ENCODE measurements around the gene BHLHA15.

BHLHA15 gene

DNA sequence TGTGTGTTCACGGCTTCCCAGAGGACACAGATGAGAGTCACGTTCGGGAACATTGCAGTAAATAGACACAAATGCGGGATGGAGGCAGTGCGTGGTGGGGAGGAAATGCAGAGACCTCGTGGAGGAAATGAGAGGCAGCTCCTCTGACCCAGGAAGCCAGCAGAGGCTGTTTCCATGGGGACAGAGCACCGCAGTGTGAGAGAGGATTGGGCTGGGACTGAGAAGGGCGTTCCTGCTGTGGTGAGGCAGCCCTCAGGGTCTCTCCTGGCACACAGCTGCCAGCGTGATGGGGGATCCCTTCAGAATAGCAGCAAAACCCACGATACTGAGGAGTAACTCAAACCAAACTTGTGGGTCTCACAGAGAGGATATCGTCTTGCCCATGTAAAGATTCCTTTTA lies 21.7 kb upstream of the BHLHA15 start:
- DNase-seq: no peak

DNA sequence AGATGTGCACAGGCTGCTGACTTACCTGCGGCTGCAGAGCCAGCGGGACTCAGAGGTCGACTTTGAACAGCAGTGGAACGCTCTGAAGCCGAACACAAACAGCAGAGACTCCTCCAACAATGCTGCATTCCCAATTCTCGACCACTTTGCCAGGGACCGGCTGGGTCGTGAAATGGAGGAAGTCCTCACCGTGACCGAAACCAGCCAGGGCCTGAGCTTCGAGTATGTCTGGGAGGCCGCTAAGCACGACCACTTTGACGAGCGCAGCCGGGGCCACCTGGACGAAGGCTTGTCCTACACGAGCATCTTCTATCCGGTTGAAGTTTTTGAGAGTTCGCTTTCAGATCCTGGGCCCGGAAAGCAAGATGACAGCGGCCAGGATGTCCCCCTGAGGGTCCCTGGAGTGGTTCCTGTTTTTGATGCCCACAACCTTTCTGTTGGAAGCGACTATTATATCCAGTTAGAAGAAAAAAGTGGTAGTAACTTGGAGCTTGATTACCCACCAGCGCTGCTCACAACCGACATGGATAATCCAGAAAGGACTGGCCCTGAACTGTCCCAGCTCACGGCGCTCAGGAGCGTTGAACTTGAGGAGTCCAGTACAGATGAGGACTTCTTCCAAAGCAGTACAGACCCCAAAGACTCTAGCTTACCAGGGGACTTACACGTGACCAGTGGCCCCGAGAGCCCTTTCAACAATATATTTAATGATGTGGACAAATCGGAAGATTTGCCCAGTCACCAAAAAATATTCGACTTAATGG lies 19.4 kb upstream of the BHLHA15 start:
- DNase-seq: no peak

DNA sequence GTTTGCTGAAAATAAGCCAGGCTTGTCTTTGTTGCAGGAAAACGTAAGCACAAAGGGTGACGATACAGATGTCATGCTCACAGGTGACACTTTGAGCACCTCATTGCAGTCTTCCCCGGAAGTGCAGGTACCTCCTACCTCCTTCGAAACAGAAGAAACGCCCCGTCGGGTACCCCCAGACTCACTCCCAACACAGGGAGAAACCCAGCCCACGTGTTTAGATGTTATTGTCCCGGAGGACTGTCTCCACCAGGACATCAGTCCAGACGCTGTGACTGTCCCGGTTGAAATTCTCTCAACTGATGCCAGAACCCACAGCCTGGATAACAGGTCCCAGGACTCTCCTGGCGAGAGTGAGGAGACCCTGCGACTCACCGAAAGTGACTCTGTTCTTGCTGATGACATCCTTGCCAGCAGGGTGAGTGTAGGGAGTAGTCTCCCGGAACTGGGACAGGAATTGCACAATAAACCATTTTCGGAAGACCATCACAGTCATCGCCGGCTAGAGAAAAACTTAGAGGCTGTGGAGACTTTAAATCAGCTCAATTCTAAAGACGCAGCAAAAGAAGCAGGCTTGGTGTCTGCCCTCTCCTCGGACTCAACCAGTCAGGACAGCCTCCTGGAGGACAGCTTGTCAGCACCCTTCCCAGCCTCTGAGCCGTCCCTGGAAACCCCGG lies 18.3 kb upstream of the BHLHA15 start:
- no peak for DNase-seq

DNA sequence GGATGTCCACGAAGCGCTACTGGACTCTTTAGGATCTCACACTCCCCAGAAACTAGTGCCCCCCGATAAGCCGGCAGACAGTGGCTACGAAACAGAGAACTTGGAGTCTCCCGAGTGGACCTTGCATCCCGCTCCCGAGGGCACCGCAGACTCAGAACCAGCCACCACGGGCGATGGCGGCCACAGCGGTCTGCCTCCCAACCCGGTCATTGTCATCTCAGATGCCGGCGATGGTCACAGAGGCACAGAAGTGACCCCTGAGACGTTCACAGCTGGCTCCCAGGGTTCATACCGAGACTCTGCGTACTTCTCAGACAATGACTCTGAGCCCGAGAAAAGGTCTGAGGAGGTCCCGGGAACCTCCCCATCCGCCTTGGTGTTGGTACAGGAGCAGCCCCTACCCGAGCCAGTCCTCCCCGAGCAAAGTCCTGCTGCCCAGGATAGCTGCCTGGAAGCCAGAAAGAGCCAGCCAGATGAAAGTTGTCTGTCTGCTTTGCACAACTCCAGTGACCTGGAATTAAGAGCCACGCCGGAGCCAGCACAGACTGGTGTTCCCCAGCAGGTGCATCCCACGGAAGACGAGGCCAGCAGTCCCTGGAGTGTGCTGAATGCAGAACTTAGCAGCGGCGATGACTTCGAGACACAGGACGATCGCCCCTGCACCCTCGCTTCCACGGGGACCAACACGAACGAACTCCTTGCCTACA lies 17.6 kb upstream of the BHLHA15 start:
- DNase-seq: no peak

DNA sequence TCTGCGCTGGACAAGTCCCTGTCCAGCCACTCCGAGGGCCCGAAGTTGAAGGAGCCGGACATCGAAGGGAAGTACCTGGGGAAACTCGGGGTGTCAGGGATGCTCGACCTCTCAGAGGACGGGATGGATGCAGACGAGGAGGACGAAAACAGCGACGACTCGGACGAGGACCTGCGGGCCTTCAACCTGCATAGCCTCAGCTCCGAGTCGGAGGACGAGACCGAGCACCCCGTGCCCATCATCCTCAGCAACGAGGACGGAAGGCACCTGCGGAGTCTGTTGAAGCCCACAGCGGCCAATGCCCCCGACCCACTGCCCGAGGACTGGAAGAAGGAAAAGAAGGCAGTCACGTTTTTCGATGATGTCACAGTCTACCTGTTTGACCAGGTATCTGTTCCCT lies 17.1 kb upstream of the BHLHA15 start:
- DNase-seq: no peak

DNA sequence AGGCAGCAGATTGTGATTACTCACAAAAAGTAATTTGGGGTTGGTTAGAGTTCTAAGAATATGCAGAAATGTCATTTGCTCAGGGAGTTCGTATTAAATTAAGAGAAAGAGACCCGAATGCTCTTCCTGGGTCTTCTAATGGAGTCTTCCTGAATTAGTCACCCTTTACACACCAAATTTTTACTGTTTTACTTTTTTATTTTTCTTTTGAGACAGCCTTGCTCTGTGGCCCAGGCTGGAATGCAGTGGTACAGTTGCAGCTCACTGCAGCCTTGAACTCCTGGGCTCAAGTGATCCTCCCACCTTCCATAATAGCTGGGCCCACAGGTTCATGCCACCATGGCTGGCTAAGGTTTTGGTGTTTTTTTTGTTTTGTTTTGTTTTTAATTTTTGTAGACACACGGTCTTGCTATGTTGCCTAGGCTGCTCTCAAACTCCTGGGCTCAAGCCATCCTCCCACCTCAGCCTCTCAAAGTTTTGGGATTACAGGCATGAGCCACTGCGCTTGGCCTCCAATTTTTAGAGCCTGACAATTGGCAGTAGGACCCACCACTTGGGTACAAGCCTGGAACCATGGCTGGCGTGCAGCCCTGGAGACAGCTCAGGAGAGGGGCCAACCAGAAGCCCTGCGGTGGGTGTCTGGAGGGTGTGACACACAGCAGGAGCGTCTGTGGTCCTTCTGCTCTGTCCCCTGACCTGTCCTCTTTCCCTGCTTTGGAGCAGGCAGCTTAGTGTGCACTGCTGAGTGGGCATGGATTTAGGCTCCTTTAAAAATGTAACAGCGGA lies 16.4 kb upstream of the BHLHA15 start:
- DNase-seq: no peak

DNA sequence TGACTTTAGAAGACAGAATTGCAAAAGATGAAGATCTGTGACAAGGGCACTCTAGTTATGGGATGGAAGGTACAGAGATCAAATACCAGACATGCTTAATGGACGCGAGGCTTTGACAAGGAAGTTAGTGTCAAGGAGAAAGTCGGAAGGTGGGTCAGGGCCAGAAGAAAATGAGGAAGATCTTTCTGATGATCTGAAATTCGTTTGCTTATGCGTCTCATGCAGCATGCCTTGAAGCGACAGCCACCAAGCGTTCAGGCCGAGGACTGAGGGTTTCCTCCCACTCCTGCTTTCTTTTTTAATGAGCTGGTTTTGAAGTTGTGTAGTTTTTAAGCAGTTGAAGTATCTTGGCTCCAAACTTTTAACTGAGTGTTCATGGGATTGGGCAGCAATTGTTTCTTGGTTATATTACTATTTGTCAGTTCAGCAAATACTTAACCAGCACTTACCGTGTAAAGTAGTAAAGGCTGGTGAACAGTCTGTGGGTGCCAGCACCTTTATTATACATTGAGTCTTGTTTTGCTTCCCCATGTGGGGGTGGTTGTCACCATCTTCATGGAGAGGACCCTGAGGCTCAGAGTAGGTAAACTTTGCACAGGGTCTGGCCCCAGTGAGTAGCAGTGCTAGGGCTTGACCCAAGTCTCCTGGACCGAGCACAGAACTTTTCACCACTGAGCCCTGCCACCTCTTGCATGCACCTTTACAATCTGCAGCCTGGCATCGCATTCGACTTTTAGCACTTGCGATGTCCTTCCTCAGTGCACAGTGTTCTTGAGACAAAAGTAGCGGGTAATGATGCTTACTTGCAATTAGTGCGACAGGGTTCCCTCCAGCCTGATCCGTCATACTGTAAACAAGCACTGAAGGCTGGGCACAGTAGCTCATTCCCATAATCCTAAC lies 14.3 kb upstream of the BHLHA15 start:
- no peak for DNase-seq

DNA sequence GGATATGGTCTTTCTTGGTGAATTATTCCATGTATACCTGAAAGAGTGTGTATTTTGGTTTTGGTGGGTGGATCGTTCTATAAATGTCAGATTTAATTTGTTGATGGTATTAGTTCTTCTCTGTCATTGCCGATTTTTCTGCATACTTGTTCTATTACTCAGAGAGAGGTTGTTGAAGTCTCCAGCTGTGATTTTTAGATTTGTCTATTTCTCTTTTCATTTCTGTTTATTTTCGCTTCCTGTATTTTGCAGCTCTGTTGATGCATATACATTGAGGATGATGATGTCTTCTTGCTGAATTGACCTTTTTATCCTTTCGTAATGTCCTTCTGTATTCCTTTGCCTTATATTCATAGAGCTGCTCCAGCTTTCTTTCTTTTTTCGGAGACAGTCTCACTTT lies 12.1 kb upstream of the BHLHA15 start:
- no peak for DNase-seq

DNA sequence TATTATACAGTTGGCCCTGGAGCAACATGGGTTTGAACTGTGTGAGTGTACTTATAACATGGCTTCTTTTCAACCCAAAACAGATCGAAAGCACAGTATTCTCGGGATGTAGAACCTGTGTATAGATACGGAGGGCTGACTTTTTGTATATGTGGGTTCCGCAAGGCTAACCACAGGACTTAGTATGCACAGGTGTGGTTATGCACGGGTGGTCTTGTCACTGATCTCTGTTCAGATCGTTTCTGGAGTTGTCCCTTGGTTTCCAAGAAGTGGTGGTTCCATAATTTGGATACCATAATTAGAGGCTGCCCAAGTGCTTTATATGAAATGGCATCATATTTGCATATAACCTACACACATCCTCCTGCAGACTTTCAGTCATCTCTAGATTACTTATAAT lies 10.9 kb upstream of the BHLHA15 start:
- no peak for DNase-seq

DNA sequence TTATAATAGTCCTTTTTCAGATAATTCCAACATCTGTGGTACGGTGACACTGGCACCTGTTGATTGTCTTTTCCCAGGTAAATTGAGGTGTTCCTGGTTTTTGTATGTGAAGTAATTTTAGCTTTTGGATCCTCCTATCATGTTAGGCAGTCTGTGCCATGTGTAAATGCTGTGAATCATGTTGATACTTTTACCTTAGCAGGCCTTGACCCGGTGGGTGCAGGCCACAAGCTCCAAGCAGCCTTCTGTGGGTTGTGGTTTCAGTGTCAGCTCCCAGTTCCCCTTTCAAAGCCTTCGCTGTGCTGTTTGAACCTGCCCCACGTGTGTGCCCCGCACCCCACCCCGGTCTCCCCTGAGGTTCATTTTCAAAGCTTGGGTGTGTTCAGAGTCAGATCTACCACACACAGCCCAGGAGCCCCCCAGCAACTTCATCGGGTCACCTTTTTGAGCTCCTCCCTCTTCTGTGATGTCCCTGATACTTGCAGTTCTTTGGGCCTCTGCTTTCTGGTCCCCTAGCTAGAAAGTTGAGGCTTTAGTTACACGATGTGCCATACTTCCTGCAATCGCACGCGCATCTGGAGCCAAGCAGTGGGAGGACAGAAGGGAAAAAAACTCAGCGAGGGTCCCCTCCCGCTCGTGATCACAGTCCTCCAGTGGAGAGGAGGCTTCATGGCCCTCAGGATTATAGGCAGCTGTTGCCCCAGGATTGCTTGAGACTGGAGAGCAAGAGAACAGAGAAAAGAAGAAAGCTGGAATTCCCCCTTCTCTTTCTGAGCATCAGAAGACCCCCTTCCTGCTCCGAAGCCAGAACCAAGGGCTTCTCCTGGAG lies 8.7 kb upstream of the BHLHA15 start:
- peak in 2 of 4 experiments; percentile 33 to 46 for DNase-seq

DNA sequence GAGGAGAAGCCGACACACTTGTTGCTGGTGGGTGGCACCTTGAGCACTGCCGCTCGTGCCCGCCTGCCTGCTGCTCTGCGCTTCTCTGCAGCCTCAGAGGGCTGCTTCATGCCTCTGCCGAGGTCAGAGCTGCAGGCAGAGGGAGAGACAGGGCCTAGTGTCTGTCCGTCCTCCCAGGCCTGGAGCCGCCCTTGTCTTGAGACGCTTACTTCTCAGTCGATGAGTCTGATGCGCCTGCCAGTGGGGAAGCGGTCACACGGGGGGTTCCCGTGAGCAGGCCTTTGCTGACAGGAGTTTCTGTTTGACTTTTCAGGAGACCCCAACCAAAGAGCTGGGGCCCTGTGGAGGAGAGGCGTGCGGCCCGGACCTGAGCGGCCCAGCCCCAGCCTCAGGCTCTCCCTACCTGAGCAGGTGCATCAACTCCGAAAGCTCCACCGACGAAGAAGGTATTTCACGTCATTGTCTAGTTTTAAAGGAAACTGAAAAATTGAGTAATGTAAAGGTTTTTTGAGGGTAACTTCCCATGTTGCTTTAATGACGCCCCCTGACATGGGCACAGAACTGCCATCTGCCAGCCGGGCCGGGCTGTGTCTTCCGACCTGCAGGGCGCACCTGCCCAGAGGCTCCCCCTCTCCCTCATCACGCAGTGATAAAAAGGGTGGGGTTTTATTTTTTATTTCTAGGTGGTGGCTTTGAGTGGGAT lies 7.8 kb upstream of the BHLHA15 start:
- no peak for DNase-seq

DNA sequence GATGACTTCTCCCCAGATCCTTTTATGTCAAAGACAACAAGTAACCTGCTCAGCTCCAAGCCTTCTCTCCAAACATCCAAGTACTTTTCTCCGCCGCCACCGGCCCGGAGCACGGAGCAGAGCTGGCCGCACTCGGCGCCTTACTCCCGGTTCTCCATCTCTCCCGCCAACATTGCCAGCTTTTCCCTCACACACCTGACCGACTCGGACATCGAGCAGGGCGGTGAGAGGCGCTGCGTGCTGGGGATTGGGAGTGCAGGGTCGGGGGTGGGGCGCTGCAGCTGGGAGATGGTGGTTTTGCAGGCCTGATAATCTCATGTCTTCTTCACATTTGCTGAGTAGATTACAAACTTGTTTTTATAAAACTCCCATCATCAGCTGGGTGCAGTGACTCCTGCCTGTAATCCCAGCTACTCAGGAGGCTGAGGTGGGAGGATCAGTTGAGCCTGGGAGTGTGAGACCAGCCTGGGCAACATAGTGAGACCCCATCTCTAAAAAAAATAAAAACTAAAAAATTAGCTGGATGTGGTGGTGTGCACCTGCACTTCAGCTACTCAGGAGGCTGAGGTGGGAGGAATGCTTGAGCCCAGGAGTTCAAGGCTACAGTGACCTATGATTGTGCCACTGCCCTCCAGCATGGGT lies 7.2 kb upstream of the BHLHA15 start:
- DNase-seq: no peak

DNA sequence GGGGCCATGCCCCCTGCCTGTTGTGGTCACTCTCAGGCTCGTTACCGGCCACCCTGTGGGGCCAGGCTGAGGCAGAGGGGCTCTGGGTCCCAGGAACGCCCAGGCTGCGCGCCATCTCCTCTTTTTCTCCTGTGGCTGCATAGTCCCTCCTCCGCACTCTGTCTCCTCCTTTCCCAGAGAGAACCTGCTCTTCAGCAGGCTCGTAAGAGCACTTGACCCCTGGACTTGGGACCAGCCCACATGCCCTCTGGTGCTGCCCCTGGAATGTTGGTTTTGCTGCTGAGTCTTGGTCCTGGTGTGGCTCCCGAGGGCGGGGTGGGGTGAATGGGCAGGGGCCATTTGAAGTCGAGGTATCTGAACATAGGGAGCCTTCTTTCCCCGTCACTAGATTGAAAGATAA lies 6.6 kb upstream of the BHLHA15 start:
- DNase-seq: no peak

DNA sequence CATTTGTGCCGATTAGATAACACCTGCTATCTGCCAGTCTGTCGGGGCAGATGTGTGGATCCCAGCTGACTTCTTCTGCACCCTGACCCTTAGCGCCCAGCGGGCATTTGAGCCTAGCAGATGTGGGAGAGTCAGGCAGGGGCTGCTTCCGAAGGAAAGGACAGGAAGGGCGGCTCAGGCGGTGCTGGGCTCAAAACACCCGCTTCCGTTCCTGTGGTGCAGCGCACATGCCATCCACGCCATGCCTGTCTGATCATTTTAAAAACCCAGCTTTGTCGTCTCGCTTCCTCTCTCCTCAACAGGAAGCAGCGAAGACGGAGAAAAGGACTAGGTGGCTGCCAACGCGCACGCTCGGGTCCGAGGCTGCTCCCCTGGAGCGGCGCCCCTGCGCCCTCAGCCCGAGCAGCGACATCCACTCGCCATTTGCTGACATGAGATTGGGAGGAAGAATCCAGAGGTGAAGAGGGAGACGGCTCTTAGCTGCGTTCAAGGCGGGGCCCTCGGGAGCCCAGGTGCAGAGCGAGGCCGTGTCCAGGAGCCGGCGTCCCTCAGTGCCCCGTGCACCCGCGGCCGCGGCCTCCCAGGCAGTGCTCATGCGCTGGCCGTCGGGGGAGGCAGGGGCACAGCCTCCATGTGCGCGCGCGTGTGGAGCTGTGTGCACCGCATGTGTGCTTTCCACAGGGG lies 5.9 kb upstream of the BHLHA15 start:
- DNase-seq: no peak

DNA sequence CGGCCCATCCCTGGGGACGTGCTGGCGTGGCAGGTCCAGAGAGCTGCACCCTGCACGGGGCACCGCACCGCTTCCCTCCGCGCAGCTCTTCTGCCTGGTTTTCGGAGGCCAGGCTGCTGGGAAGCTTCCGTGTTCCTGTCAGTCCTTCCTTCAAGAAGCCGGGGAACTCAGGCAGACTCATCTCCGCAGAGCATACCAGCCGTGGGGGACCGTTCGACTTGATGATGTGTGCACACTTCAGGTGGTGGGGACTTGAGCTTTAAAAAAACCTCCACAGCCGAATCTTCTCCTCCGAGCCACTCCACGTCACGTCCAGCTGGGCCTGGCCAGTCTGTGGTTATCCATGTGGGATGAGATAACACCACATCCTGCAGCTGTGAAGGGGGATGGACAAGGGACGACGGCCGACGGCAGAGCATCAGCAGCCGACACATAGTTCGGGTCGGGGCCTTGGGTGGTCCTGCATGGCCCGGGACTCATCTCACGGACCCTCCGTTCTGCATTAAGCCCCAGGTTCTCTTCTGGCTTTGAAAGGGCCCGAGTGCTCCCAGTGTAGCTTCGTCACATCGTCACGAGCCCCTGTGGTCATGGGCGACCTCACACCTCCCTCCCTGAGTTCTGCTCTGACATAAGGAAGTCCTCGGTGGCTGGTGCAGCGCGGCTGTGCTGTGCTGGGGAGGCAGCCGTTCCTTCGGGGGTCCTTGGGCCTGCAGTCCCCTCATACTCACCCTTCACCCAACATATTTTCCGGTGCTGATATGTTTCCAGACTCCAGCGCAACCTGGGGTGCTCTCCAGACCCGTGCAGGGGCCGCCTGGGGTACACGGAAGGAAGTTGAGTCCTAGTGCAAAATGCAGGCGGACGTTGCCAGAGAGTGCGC lies 4.5 kb upstream of the BHLHA15 start:
- no peak for DNase-seq

DNA sequence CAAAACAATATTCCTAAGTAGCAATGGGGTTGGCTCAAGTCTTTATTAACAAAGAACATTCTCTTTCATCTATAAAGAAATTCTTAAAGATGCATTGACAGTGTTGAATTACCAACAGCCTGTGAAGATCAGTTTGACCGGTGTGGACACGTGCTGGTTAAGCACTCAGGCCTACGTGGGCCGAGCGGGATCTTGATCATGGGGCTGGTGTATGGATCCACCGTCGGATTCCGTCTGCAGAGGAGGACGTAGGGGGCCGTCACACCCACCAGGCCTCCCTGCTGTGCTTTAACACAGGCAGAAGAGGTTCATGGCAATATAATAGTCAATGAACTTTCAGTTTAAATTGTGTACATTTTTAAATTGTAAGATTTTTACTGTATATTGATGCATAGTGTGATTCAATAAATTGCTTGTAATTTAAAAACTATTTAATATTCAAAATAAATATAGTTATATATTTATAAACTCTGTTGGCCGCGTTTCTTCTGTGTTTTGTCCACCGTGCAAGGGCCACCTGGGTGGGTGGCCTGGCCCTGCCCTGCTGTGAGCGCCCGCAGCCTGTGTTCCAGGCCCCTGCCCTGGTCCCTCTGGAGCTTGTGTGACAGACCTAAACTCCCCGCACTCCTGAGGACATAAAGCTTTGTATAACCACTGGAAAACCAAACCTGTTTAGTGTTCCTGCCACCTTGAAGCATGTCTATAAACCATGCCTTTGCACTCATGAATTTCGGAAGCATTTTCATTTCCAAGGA lies 1.9 kb upstream of the BHLHA15 start:
- DNase-seq: no peak

DNA sequence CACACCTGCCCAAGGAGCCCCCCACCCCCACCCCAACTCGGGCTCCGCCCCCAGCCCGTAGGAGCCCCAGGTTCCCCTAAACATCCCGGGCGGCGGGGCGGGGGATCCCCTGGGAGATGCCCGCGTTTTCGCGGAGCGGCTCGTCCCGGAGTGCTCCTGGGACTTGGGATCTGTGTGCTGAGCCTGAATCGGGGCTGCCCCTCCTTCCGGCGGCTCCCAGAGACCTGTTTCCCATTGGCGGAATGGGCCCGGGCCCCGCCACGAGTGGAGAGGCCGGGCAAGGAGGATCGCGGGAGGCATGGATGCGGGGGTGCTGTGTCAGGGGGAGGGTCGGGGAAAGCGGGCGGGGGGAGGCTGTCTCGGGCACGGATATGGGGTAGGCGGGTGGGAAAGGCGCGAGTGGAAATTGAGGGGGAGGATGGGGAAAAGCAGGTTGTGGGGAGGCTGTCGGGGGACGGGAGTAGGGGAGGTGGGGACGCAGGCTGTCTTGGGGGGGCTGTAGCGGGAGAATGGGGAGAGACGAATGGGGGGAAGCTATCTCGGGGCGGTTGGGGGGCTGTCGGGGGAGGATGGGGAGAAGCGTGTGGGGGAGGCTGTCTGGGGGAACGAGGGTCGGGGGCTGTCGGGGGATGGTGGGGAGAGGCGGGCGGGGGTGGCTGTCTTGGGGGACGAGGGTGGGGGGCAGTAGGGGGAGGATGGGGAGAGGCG lies 572 bp upstream of the BHLHA15 start:
- DNase-seq: no peak
